Urothelium cell line (cell line): Measurements from ENCODE around the gene ZNF467.

ENCODE experiments used
- DNase-seq: peaks from one replicate; pipeline ENCODE4 v3.0.0; 2011; ENCODE audit warnings: low spot score, mixed read lengths
- FAIRE-seq: peaks from 2 replicates; lab custom pipeline; 2011; peaks lifted over from hg19 to GRCh38; lab: Jason Lieb, UNC

Gene ZNF467

DNA sequence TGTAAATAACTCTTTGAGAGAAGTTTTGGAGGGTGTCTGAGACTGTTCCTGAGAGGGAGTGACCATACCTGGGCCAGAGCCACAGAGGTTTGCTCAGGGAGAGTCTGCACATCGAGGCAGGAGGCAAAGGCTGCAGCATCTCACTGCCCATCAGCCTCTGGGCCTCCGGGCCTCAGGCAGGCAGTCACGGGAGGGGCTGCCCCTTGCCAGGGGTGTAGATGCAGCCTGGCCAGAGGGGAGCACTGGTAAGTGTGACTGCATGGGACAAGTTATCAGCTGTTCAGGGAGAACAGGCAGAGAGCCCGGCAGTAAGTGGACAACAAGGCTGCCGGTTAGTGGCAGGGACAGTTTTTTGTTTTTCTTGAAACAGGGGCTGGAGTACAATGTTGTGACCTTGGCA lies 55.9 kb downstream of the ZNF467 start:
- DNase-seq = no peak
- no peak for FAIRE-seq

DNA sequence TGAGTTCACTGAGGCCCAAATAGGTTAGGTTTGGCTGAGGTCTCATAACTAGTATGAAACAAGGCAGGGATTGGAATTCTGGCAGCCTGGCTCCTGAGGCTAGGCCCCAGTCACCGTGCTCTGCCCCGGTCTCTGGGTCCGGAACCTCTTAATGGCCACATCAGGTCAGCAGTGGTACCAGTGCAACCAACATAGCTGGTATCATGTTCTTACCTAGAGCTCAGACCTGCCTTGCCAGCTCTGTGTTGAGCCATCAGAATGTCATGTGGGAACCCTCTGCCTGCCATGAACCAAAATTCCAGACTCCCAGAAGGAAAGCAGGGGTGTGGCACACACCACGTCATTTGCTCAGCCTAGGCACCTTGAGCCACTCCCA lies 56.5 kb downstream of the ZNF467 start:
- FAIRE-seq = no peak
- DNase-seq = no peak

DNA sequence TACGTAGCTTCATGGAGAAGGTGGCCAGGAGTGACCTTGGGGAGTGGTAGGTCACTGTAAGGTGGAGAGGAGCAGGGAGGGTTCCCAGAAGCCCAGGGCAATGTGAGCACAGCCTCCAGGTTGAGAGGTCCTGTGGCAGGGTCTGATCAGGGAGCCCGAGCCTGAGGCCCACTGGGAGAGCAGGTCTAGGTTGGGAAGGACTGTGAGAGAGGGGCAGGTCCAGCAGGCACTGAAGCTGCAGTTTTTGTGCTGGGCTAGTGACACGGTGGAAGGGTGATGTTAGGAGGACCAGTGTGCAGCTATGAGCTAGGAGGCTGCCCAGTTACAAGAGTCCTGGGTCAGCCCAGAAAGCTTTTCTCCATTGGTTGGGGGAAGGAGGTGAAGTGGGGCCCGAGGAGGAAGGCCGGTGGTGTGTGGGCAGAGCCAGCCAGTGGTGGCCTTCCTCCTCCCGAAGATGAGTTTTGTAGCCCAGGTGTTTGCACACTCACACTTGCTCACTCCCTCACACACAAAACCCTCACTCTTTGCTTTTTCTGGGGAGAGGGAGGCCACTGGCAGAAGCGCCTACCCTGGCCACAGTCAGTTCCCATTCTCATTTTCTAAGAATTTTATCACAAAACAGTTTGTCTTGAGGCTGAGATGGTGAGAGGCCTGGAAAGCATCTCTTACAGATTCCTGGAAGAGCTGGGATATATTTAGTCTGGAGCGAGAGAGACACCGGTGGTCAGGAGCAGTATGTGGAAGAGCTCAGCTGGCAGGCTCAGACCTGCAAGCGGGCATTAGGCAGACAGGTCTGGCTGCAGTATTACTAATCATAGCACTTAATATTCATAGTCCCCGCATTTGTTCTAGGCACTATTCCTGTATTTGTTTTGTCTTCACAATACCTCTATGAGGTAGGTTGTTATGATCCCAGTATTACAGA lies 57.1 kb downstream of the ZNF467 start:
- DNase-seq = no peak
- no peak for FAIRE-seq

DNA sequence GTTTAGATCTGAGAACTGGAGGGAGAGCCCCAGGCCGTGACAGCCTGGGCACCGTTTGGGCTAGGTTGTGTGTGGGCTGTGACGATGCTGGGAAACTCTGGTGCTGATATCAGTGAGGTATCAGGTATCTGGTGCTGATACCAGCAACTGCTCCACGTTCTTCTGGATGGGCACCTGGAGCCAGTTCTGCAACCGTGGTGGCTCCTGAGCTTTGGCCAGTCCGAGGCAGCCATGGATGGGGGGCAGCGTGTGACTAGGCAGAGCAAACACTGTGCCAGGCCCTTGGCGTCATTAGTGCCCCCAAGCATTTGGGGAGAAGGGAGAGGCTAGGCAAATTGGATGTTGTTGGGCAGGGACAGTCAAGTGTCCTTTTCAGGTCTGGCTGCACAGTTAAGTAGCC lies 57.9 kb downstream of the ZNF467 start:
- DNase-seq = no peak
- no peak for FAIRE-seq

DNA sequence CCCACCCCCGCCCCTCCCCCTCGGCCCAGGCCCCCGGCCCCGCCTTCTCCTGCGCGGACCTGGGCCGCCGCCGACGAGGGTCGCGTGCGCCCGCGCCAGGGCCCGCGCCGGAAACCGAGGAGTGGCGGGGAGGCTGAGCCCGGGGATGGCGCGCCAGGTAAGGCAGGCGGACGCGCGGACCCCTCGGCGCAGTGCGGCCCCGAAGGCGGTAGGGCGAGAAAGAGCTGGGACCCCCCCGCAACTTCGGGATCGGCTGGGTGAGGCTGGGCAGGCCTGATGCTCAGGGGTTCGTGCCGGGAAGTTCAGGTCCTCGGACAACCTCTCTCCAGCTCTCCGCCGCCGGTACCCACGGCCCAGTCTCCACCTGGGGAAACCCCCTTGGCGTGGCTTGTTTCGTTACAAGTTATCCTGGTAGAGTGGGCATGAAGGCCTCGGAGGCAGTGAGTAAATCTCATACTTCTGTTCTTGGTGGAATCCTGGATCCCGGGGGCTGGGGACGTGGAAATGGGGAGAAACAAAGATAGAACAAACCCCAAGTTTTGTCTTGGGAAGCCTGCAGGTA lies 58.4 kb downstream of the ZNF467 start:
- DNase-seq (no peak), FAIRE-seq (no peak)
